ENCODE results near the gene RPL35A.
A peak's percentile ranks its signal among the peaks of the same experiment; 100 is the strongest.
"Not testable (repeated sequence)": the region's sequence is repeated elsewhere in the genome, so short reads cannot be mapped to it uniquely, and the experiment has no call there.

RPL35A gene

GRCh38 chr3:197951392-197951990, 1.5 kb downstream of the RPL35A start:
- DNase-seq (ENCODE audit: low read depth in 3 of 3, low spot score in 1 of 3) = no peak

DNA sequence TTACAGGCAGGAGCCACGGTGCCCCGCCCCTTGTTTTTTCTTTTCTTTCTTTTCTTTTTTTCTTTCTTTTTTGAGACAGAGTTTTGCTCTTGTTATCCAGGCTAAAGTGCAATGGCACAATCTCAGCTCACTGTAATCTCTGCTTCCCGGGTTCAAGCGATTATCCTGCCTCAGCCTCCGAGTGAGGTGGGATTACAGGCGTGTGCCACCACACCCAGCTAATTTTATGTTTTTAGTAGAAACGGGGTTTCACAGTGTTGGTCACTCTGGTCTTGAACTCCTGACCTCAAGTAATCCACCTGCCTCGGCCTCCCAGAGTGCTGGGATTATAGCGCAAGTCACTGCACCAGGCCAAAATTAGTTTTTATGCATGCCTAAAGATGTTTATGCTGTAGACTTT, 2.5 kb downstream of the RPL35A start:
- no peak for DNase-seq (ENCODE audit: low read depth in 3 of 3, low spot score in 1 of 3)

DNA sequence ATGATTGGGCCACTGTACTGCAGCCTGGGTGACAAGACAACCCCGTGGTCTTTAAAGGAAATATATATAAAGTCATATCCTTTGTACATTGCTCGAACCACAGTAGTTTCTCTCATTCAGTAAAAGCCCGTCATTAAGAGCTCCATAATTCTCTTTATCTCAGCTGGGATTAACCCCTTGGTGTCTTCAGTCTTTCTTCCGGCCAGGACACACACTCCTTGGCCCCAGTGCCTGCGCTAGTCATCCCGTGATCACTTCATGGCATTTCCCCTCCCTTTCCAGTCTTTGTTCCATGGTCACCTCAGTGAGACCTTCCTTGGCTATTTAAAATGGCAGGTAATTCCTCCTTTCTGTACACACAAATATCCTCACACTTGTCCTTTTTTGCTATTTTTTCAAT, 3.3 kb downstream of the RPL35A start:
- no peak for DNase-seq (ENCODE audit: low read depth in 3 of 3, low spot score in 1 of 3)

GRCh38 chr3:197953881-197954280, 3.9 kb downstream of the RPL35A start:
- no peak for DNase-seq (ENCODE audit: low read depth in 3 of 3, low spot score in 1 of 3)

GRCh38 chr3:197955892-197956477, 6.0 kb downstream of the RPL35A start:
- no peak for DNase-seq (ENCODE audit: low read depth in 3 of 3, low spot score in 1 of 3)

DNA sequence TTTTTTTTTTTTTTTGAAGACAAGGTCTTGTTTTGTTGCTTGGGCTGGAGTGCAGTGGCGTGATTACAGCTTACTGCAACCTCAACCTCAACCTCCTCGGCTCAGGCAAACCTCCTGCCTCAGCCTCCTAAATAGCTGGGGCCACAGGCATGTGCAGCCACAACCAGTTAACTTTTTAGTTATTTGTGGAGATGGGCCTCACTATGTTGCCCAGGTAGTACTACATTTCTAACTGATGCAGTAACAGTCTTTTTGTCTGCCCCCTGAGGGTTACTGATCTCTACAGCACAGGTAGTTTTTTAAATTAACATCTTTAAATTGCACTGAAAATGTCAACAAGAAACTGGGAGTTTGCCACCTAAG, 6.6 kb downstream of the RPL35A start:
- DNase-seq (ENCODE audit: low read depth in 3 of 3, low spot score in 1 of 3) = no peak

- DNase-seq (ENCODE audit: low read depth in 3 of 3, low spot score in 1 of 3) = no peak
These were observed 7.8 kb downstream of the RPL35A start for GRCh38 chr3:197957790-197958133.

DNA sequence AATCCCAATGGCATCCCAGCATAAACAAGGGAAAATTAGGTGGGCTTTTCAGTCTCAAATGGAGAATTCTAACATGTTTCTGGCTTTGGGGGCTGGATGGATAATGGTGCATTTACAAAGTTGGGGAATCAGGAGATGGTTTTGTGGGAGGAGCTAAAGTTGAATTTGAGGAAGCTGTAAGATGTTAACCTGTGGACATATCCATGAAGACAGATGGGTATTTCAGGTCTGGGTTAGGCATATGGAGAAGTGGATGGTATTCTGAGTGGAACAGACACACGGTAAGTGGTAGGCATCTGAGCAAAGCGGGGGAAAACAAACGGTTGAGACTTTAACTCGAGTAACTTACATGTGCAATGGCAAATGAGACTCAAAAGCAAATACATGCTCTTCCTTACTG, 8.4 kb downstream of the RPL35A start:
- no peak for DNase-seq (ENCODE audit: low read depth in 3 of 3, low spot score in 1 of 3)

- DNase-seq (ENCODE audit: low read depth in 3 of 3, low spot score in 1 of 3) = not testable (repeated sequence)
These were observed 8.9 kb downstream of the RPL35A start for GRCh38 chr3:197958848-197959247.

DNA sequence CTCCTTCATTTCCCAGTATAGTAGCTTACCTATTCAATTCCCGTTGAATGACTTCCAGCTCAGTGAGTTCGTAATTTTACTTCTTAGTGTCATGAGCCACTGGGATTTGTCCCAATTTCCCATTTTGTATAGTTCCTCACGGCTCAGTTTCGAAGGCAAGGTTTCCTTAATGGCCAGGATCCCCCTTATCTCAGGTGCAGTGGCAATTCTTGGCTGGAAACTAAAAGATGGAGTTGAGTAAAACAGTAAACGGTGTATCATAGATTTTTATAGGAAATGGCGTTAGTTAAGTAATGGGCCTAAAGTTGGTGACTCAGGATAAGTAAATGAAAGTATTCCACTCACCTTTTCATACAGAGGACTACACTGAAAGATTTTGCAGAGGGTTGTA, 9.5 kb downstream of the RPL35A start:
- DNase-seq (ENCODE audit: low read depth in 3 of 3, low spot score in 1 of 3) = no peak

DNA sequence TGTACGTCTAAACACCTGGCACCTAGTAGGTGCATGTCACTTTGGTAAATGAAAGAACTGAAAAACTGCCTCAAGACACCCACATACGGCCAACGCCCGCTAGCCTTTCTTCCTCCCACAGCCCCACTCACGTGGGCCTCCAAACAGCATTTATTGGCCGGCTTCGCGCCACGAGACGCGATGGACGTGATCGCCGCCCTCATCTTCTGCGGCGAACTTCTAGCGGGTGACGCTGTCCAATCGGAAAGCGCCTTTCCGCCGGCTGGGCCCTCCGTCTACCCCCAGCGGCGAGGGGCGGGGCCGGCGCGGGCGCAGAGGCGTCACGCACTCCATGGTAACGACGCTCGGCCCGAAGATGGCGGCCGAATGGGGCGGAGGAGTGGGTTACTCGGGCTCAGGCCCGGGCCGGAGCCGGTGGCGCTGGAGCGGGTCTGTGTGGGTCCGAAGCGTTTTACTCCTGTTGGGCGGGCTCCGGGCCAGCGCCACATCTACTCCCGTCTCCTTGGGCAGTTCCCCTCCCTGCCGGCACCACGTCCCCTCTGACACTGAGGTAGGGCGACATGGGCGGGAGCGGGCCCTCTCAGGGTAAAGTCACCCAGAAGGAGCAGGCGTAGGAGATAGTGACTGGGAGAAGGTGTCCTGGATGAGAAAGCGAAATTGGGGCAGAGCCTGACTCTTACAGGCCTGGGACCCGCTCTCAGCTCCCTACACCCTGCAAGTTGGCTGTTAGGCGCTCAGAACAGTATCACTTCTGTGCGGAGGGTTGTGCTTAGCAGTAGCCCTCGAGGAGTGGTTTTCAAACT, 10.1 kb downstream of the RPL35A start, which contains the start of gene LMLN:
TSS of gene LMLN (plus strand) at position 327 of the 803 bp plus-strand sequence. CDS start at position 356, 29 bp downstream.
- DNase-seq (ENCODE audit: low read depth in 3 of 3, low spot score in 1 of 3) = peak; percentile 83 to 89 (median 86)

- DNase-seq (ENCODE audit: low read depth in 3 of 3, low spot score in 1 of 3) = no peak
These were observed 10.9 kb downstream of the RPL35A start for GRCh38 chr3:197960694-197961581.

GRCh38 chr3:197961582-197961945, 11.6 kb downstream of the RPL35A start:
- DNase-seq (ENCODE audit: low read depth in 3 of 3, low spot score in 1 of 3) = no peak

- DNase-seq (ENCODE audit: low read depth in 3 of 3, low spot score in 1 of 3) = no peak
These were observed 13.1 kb downstream of the RPL35A start for GRCh38 chr3:197963019-197963637.

DNA sequence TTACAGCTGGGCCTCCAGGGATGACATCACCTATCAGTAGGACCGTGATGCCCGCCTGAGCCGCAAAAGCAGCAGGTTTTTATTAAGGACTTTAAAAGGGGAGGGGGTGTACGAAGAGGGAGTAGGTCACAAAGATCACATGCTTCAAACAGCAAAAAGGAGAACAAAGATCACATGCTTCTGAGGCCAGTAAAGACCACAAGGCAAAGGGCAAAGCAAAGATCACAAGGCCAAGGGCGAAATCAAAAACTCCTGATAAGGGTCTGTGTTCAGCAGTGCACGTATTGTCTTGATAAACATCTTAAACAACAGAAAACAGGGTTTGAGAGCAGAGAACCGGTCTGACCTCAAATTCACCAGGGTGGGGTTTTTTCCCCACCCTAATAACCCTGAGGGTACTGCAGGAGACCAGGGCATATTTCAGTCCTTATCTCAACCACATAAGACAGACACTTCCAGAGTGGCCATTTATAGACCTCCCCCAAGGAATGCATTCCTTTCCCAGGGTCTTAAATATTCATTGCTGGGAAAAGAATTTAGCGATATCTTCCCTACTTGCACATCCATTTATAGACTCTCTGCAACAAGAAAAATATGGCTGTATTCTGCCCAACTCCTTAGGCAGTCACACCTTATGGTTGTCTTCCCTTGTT, 17.5 kb downstream of the RPL35A start:
- not testable (repeated sequence) for DNase-seq (ENCODE audit: low read depth in 3 of 3, low spot score in 1 of 3)

GRCh38 chr3:197970588-197970987, 20.6 kb downstream of the RPL35A start:
- DNase-seq (ENCODE audit: low read depth in 3 of 3, low spot score in 1 of 3) = no peak

GRCh38 chr3:197974016-197974415, 24.0 kb downstream of the RPL35A start:
- no peak for DNase-seq (ENCODE audit: low read depth in 3 of 3, low spot score in 1 of 3)

- DNase-seq (ENCODE audit: low read depth in 3 of 3, low spot score in 1 of 3) = no peak
These were observed 25.3 kb downstream of the RPL35A start for GRCh38 chr3:197975311-197975710.

- DNase-seq (ENCODE audit: low read depth in 3 of 3, low spot score in 1 of 3) = no peak
These were observed 33.1 kb downstream of the RPL35A start for GRCh38 chr3:197983076-197983475.

GRCh38 chr3:197989651-197990050, 39.7 kb downstream of the RPL35A start:
- DNase-seq (ENCODE audit: low read depth in 3 of 3, low spot score in 1 of 3) = no peak

DNA sequence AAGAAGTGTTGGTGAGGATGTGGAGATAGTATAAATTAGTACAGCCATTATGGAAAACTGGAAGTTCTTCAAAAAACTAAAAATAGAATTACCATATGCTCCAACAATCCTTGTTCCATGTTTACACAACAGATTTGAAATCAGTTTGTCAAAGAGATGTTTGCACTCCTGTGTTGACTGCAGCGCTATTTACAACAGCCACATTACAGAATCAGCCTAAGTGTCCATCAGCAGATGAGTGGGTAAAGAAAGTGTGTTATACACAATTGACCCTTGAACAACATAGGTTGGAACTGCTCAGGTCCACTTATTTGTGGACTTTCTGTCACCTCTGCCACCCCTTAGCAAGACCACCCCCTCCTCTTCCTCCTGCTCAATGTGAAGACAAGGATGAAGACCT, 44.7 kb downstream of the RPL35A start:
- DNase-seq (ENCODE audit: low read depth in 3 of 3, low spot score in 1 of 3) = no peak

Data from stimulated activated CD4-positive, alpha-beta T cell treated with anti-CD3 and anti-CD28 coated beads, TNF-alpha, amount 100 ng/mL, for 1 hour (primary cell).